Measurements from ENCODE around the gene RNF38. TPM values are rescaled to one million over a fixed set of nuclear protein-coding genes. Genes with fewer than 3 reads are reported as not detected.

The RNF38 gene
- total RNA-seq, 4 donors from 2014 or later: 40.7 to 63.1 (median 49.1) TPM

DNA sequence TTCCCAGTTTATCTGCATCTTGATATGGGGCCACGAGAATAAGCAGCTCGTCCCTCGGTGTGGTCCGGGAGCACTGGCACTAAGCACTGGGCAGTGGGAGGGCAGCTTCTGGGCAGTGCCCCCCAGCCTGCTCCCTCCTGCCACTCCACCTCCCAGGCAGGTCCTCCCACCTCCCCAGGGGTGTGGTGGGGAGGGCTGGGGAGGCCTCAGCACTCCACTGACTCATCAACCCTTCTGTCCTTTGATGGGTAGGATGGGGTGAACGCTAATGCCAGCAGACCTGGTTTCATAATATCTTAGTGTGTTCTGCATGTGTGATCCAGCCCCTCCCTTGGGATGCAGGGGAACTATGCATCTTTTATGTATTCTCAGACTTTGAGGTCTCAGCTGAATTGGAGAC lies 79.6 kb downstream of the RNF38 start:
- intact Hi-C loops (cut with DNase I): no loop called here
- Histone ChIP-seq H3K27ac (replicated peaks in 1 of 4) (no peak overlapping the region), H3K27me3 (peaks cover 0 to 37% (median 0%) of the 10 kb centered on the region in 4 donors), H3K36me3 (no peaks in the 10 kb centered on the region), H3K4me3 (no peak overlapping the region), H3K4me1 (peaks cover 0 to 5% (median 1%) of the 10 kb centered on the region in 4 donors), H3K9me3 (no peaks in the 10 kb centered on the region)
- DNase-seq (ENCODE audit: extremely low spot score): no peak
- no peak for TF ChIP-seq POLR2A (IDR thresholded peaks at IDR 0.05; ENCODE audit: low read depth)
- TF ChIP-seq EP300 (IDR thresholded peaks at IDR 0.05): no peak
- TF ChIP-seq CTCF (IDR thresholded peaks at IDR 0.05): no peak
- no peak for TF ChIP-seq POLR2AphosphoS5 (IDR thresholded peaks at IDR 0.05)
- 91% methylated on average over 5 of the region's 5 CpGs for WGBS

GRCh38 chr9:36319806-36320205 lies 80.3 kb downstream of the RNF38 start:
- no peaks in the 10 kb centered on the region for H3K36me3 ChIP-seq
- H3K9me3 ChIP-seq: no peaks in the 10 kb centered on the region
- DNase-seq (ENCODE audit: extremely low spot score): no peak
- TF ChIP-seq EP300 (IDR thresholded peaks at IDR 0.05) (no peak), CTCF (IDR thresholded peaks at IDR 0.05) (no peak), POLR2AphosphoS5 (IDR thresholded peaks at IDR 0.05) (no peak), POLR2A (IDR thresholded peaks at IDR 0.05; ENCODE audit: low read depth) (no peak)
- peaks cover 0 to 5% (median 1%) of the 10 kb centered on the region in 4 donors for H3K4me1 ChIP-seq
- intact Hi-C loops (cut with DNase I): no loop called here
- peaks cover 0 to 37% (median 0%) of the 10 kb centered on the region in 4 donors for H3K27me3 ChIP-seq
- WGBS: 87% methylated on average over 6 of the region's 6 CpGs
- H3K4me3 ChIP-seq: no peak overlapping the region
- H3K27ac ChIP-seq (replicated peaks in 1 of 4): no peak overlapping the region

DNA sequence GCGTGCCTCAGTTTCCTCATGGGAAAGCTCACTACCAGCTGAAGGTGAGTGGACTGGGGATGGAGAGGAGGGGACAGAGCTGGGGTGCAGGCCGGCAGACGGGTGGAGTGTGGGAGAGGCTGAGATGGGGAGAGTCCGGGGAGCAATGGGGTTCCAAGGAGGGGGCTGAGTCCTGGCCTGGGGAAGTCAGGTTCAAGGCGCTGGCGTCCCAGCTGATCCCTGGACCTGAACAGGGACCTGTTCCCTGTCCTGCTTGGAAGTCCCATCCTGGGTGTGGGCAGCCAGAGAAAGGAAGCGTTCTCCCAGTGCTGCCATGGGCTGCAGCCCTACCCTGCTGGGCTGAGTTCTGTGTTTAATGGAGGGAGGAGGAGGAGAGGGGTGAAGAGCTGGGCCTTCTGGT lies 80.9 kb downstream of the RNF38 start:
- TF ChIP-seq EP300 (IDR thresholded peaks at IDR 0.05) (no peak), CTCF (IDR thresholded peaks at IDR 0.05) (no peak), POLR2A (IDR thresholded peaks at IDR 0.05; ENCODE audit: low read depth) (no peak), POLR2AphosphoS5 (IDR thresholded peaks at IDR 0.05) (no peak)
- Histone ChIP-seq H3K4me3 (no peak overlapping the region), H3K27ac (replicated peaks in 1 of 4) (no peak overlapping the region), H3K9me3 (no peaks in the 10 kb centered on the region), H3K27me3 (peaks cover 0 to 37% (median 0%) of the 10 kb centered on the region in 4 donors), H3K4me1 (peaks cover 0 to 5% (median 1%) of the 10 kb centered on the region in 4 donors), H3K36me3 (no peaks in the 10 kb centered on the region)
- intact Hi-C loops (cut with DNase I): no loop called here
- no peak for DNase-seq (ENCODE audit: extremely low spot score)
- WGBS: 92% methylated on average over 7 of the region's 7 CpGs

GRCh38 chr9:36318212-36318802 lies 81.8 kb downstream of the RNF38 start:
- Histone ChIP-seq H3K27me3 (peaks cover 0 to 37% (median 0%) of the 10 kb centered on the region in 4 donors), H3K4me1 (peaks cover 0 to 5% (median 1%) of the 10 kb centered on the region in 4 donors), H3K27ac (replicated peaks in 1 of 4) (no peak overlapping the region), H3K36me3 (no peaks in the 10 kb centered on the region), H3K9me3 (no peaks in the 10 kb centered on the region), H3K4me3 (no peak overlapping the region)
- WGBS: 79% methylated on average over 14 of the region's 14 CpGs
- TF ChIP-seq POLR2AphosphoS5 (IDR thresholded peaks at IDR 0.05) (no peak), CTCF (IDR thresholded peaks at IDR 0.05) (no peak), POLR2A (IDR thresholded peaks at IDR 0.05; ENCODE audit: low read depth) (no peak), EP300 (IDR thresholded peaks at IDR 0.05) (no peak)
- intact Hi-C loops (cut with DNase I): no loop called here
- DNase-seq (ENCODE audit: extremely low spot score): no peak

GRCh38 chr9:36317766-36318165 lies 82.3 kb downstream of the RNF38 start:
- intact Hi-C loops (cut with DNase I): no loop called here
- H3K9me3 ChIP-seq: no peaks in the 10 kb centered on the region

More at GRCh38 chr9:36317766-36318165, 82.3 kb downstream of the RNF38 start:
- TF ChIP-seq POLR2A (IDR thresholded peaks at IDR 0.05; ENCODE audit: low read depth): no peak
- TF ChIP-seq POLR2AphosphoS5 (IDR thresholded peaks at IDR 0.05): peak; percentile 17 to 28
- 44% methylated on average over 3 of the region's 6 CpGs for WGBS
- Histone ChIP-seq H3K27ac (replicated peaks in 1 of 4) (no peak overlapping the region), H3K4me3 (no peak overlapping the region), H3K4me1 (peaks cover 0 to 5% (median 1%) of the 10 kb centered on the region in 4 donors), H3K36me3 (no peaks in the 10 kb centered on the region), H3K27me3 (peaks cover 0 to 37% (median 0%) of the 10 kb centered on the region in 4 donors)
- DNase-seq (ENCODE audit: extremely low spot score): no peak
